PC-3 (cell line): ENCODE data around the gene LRRC3. TPM values are rescaled to one million over a fixed set of nuclear protein-coding genes. Genes with fewer than 3 reads are reported as not detected.
"Not testable (repeated sequence)": the region's sequence is repeated elsewhere in the genome, so short reads cannot be mapped to it uniquely, and the experiment has no call there.

Experiments used
- ATAC-seq: fragments of 200-7000 bp; cut with Tn5 transposase; 2 replicates; pipeline ENCODE4 v1.9.1; 2020; ENCODE audit warnings: mild to moderate bottlenecking, moderate library complexity
- BruUV-seq: library from RNA; stranded (reverse); fragments of 400-500 nt; replicated peaks from 2 replicates; lab custom pipeline; 2021; lab: Mats Ljungman, UMichigan
- CTCF ChIA-PET: fragments of 300-600 bp; sonication (Branson Sonifier 250); formaldehyde crosslinking; loops from one replicate; lab custom pipeline; 2022; ENCODE audit warnings: antibody characterized with exemption; lab: Charles Lee
- POLR2A ChIA-PET: fragments of 300-600 bp; sonication (Branson Sonifier 250); formaldehyde crosslinking; loops from one replicate; lab custom pipeline; 2022; ENCODE audit warnings: antibody characterized with exemption; ENCODE audit not compliant: unreplicated experiment; lab: Charles Lee
- DNase-seq: peaks from one replicate; pipeline ENCODE4 v3.0.0-alpha.2; 2015
- H2AFZ ChIP-seq: fragments of 300-600 bp; sonication (generic); 2 replicates; pipeline ENCODE4 v1.6.0; 2016; ENCODE audit warnings: antibody characterized with exemption, low read length
- H3F3A ChIP-seq: fragments of 300-600 bp; sonication (generic); one replicate; pipeline ENCODE4 v1.6.0; 2017; ENCODE audit warnings: antibody characterized with exemption, low read length, control low read depth, mild to moderate bottlenecking; ENCODE audit not compliant: unreplicated experiment
- H3K27ac ChIP-seq: fragments of 300-600 bp; sonication (generic); 2 replicates; pipeline ENCODE4 v1.5.1; 2016; ENCODE audit warnings: mild to moderate bottlenecking, low read length
- H3K27me3 ChIP-seq: fragments of 300-600 bp; sonication (generic); 2 replicates; pipeline ENCODE4 v1.6.1; 2016; ENCODE audit warnings: low read length, mixed read lengths
- H3K36me3 ChIP-seq: fragments of 300-600 bp; sonication (generic); 2 replicates; pipeline ENCODE4 v1.6.1; 2016; ENCODE audit warnings: low read depth, mixed run types, low read length, mixed read lengths
- H3K4me1 ChIP-seq: fragments of 300-600 bp; sonication (generic); 2 replicates; pipeline ENCODE4 v1.5.1; 2016; ENCODE audit warnings: low read length; ENCODE audit not compliant: insufficient read depth
- H3K4me2 ChIP-seq: fragments of 300-600 bp; sonication (generic); 2 replicates; pipeline ENCODE4 v1.6.0; 2016; ENCODE audit warnings: low read length
- H3K4me3 ChIP-seq: fragments of 300-600 bp; sonication (generic); 2 replicates; pipeline ENCODE4 v1.5.1; 2016; ENCODE audit warnings: mild to moderate bottlenecking, low read length, mixed read lengths
- H3K79me2 ChIP-seq: fragments of 300-600 bp; sonication (generic); 2 replicates; pipeline ENCODE4 v1.6.1; 2017; ENCODE audit warnings: low read length, mixed read lengths
- H3K9ac ChIP-seq: fragments of 300-600 bp; sonication (generic); 2 replicates; pipeline ENCODE4 v1.6.0; 2016; ENCODE audit warnings: mild to moderate bottlenecking, low read length
- H3K9me2 ChIP-seq: fragments of 300-600 bp; sonication (generic); replicated peaks from 2 replicates; pipeline ENCODE4 v1.6.1; 2016; ENCODE audit warnings: mixed run types, low read length, mixed read lengths
- H3K9me3 ChIP-seq: fragments of 300-600 bp; sonication (generic); 2 replicates; pipeline ENCODE4 v1.6.1; 2016; ENCODE audit warnings: low read length, mixed read lengths
- H4K20me1 ChIP-seq: fragments of 300-600 bp; sonication (generic); 2 replicates; pipeline ENCODE4 v1.6.1; 2016; ENCODE audit warnings: low read length, mixed read lengths
- EZH2 ChIP-seq: fragments of 300-600 bp; sonication (generic); IDR thresholded peaks from one replicate; pipeline ENCODE4 v1.6.1; 2017; ENCODE audit warnings: antibody characterized with exemption, mild to moderate bottlenecking, low read length; ENCODE audit not compliant: unreplicated experiment
- EZH2phosphoT487 ChIP-seq: fragments of 300-600 bp; sonication (generic); IDR thresholded peaks from 2 replicates; pipeline ENCODE4 v1.6.1; 2018; ENCODE audit warnings: mild to moderate bottlenecking, antibody characterized with exemption, low read length, borderline replicate concordance
- intact Hi-C: fragments of 100-400 bp; cut with micrococcal nuclease; formaldehyde crosslinking; loops from 2 replicates; pipeline ENCODE4 v1.9.0; 2023
- total RNA-seq: library from RNA; depleted of rRNA; stranded (reverse); fragments of >200 nt; gene quantifications from 2 replicates; pipeline ENCODE4 v1.2.3, GENCODE V29; 2014
- TF ChIP-seq, protein P1 (sequence below): fragments of 300-600 bp; sonication (generic); conservative IDR thresholded peaks from 2 replicates; pipeline ENCODE4 v1.5.1; 2017; ENCODE audit warnings: antibody characterized with exemption, low read depth, mild to moderate bottlenecking, low read length

Gene LRRC3
- total RNA-seq, 1 experiment from 2014 or later: 3.1 TPM

DNA sequence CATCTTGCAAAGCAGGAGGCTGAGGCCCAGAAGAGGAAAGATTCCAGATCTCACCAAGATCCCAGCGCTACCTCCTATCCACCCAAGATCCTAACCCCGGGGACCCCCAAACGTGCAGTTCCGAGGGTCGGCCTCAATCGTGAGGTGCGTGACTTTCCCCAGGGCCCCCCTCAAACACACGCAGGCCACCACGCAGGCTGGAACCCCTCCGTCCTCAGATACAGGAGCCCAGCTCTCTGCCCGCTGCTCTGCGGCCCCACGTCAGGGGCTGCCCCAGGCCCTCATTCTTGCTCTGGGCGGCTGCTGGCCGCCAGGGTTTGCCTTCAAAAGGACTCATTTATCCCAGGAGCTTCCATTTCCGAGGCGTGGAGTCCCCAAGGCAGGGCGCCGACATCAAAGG is 44.8 kb downstream of the LRRC3 start:
- Histone ChIP-seq H3K79me2 (no peaks in the 10 kb centered on the region), H3K4me1 (no peaks in the 10 kb centered on the region), H3K9ac (no peak overlapping the region), H3K4me2 (no peak overlapping the region), H3F3A (no peaks in the 10 kb centered on the region), H4K20me1 (no peaks in the 10 kb centered on the region), H3K36me3 (no peaks in the 10 kb centered on the region), H3K27me3 (peaks cover 22% of the 10 kb centered on the region), H3K4me3 (no peak overlapping the region), H3K9me3 (no peaks in the 10 kb centered on the region), H2AFZ (no peak overlapping the region), H3K9me2 (no peaks in the 10 kb centered on the region), H3K27ac (no peak overlapping the region)
- CTCF ChIA-PET: no interaction called here
- BruUV-seq: no TSS peak
- no peak for DNase-seq
- TF ChIP-seq, protein P1, sequence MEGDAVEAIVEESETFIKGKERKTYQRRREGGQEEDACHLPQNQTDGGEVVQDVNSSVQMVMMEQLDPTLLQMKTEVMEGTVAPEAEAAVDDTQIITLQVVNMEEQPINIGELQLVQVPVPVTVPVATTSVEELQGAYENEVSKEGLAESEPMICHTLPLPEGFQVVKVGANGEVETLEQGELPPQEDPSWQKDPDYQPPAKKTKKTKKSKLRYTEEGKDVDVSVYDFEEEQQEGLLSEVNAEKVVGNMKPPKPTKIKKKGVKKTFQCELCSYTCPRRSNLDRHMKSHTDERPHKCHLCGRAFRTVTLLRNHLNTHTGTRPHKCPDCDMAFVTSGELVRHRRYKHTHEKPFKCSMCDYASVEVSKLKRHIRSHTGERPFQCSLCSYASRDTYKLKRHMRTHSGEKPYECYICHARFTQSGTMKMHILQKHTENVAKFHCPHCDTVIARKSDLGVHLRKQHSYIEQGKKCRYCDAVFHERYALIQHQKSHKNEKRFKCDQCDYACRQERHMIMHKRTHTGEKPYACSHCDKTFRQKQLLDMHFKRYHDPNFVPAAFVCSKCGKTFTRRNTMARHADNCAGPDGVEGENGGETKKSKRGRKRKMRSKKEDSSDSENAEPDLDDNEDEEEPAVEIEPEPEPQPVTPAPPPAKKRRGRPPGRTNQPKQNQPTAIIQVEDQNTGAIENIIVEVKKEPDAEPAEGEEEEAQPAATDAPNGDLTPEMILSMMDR: no peak
- TF ChIP-seq EZH2phosphoT487 (no peak), EZH2 (no peak)
- intact Hi-C loops: no loop called here
- ATAC-seq: no peak
- POLR2A ChIA-PET: no interaction called here

DNA sequence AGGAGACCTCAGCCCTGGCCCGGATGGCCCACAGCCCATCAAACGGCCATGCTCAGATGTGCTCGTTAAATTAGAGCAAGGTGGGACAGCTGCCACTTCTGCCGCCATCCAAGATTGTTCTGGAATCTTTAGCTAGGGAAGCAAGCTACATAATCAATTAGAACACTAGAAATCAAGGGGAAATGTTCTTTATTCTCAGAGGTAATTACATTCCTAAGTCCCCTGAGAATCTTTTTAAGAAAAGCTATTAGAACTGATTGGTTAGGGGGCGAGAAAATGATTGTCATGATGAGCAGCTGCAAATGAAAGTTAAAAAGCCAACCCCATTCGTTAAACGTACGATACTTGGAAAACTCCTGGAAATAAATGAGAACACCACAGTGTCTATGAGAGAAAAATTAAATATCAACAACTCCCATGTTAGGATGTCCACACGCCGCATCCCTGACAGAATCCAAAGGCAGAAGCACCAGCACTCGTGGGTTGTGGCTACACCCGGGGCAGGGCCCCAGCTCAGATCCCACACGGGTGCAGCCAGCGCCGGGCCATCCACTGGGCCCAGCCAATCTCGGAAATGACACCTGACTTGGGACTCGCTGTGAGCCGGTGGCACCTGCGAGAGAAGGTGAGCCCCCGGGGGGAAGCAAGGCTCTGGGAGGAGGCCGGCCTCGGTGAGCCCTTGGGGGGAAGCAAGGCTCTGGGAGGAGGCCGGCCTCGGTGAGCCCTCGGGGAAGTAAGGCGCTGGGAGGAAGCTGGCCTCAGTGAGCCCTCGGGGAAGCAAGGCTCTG is 47.1 kb downstream of the LRRC3 start:
- Histone ChIP-seq H3K36me3 (no peaks in the 10 kb centered on the region), H3K9me3 (no peaks in the 10 kb centered on the region), H3K4me2 (no peak overlapping the region), H3F3A (no peaks in the 10 kb centered on the region), H3K4me3 (no peak overlapping the region), H2AFZ (no peak overlapping the region), H3K9me2 (no peaks in the 10 kb centered on the region), H3K27me3 (peaks cover 16% of the 10 kb centered on the region; the same call in 1 of the 2 replicates), H3K4me1 (no peaks in the 10 kb centered on the region), H3K79me2 (no peaks in the 10 kb centered on the region), H3K27ac (no peak overlapping the region), H4K20me1 (no peaks in the 10 kb centered on the region), H3K9ac (no peak overlapping the region)
- DNase-seq (no peak), ATAC-seq (no peak)
- no TSS peak for BruUV-seq
- ChIA-PET CTCF (no interaction called here), POLR2A (no interaction called here)
- intact Hi-C loops: no loop called here
- TF ChIP-seq EZH2: no peak
- TF ChIP-seq, protein P1: no peak
- no peak for TF ChIP-seq EZH2phosphoT487

DNA sequence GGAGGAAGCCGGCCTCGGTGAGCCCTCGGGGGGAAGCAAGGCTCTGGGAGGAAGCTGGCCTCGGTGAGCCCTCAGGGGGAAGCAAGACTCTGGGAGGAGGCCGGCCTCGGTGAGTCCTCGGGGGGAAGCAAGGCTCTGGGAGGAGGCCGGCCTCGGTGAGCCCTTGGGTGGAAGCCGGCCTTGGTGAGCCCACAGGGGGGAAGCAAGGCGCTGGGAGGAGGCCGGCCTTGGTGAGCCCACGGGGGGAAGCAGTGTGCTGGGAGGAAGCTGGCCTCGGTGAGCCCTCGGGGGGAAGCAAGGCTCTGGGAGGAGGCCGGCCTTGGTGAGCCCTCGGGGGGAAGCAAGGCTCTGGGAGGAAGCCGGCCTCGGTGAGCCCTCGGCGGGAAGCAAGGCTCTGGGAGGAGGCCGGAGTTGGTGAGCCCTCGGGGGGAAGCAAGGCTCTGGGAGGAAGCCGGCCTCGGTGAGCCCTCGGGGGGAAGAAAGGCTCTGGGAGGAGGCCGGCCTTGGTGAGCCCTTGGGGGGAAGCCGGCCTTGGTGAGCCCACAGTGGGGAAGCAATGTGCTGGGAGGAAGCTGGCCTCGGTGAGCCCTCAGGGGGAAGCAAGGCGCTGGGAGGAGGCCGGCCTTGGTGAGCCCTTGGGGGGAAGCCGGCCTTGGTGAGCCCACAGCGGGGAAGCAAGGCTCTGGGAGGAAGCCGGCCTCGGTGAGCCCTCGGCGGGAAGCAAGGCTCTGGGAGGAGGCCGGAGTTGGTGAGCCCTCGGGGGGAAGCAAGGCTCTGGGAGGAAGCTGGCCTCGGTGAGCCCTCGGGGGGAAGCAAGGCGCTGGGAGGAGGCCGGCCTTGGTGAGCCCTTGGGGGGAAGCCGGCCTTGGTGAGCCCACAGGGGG is 47.9 kb downstream of the LRRC3 start:
- H3K9me2 ChIP-seq, H3K36me3 ChIP-seq, BruUV-seq, H3K79me2 ChIP-seq, intact Hi-C loops, H4K20me1 ChIP-seq, H3K4me3 ChIP-seq, H3K4me1 ChIP-seq, H3F3A ChIP-seq, H3K9ac ChIP-seq, H3K4me2 ChIP-seq, H3K27ac ChIP-seq, H3K9me3 ChIP-seq, CTCF ChIA-PET, ATAC-seq, DNase-seq, H2AFZ ChIP-seq, POLR2A ChIA-PET: not testable (repeated sequence)
- H3K27me3 ChIP-seq: peaks cover 11% of the 10 kb centered on the region; the same call in 1 of the 2 replicates
